ENCODE data around the gene ITGA7.

Gene ITGA7

DNA sequence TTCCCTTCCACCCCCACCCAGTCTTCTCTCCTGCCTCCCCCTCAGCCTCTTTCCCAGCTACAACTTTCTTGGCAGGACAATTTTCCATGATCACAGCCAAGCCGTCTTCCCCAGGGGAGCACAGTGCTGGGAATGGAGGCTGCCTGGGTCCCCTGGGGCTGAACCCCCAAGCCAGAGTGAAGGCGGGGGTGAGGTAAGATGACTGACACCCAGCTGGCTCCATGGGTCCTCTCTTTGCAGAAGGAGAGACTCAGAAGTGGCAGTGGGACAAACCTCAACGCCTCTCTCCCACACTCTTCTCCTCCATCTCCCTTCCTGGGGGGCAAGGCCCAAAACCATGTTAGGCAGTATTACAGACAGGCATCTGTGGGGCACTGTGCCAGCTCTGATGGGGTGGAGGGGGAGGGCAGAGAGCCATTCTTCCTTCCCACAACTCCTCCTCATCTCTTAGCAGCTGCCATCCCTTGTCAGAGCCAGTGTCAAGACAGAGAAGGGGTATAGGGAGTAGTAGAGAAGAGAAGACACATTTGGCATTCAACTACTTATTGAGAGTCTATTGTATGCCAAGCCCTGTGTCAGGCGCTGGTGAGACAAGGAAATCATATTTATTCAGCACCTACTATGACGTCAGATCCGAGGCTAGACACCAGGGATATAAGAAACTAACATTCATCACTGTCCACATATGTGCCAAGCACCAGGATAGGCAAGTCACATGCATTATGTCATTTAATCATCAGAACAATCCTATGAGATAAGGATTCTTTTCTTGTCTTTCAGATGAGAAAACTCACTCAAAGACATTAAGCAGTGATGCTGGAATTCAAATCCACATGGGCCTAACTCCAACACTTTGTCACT lies 3.6 kb downstream of the ITGA7 start:
- peaks cover 52% of the 10 kb centered on the region for H3K4me1 ChIP-seq (ENCODE audit: insufficient read depth, low read length)

GRCh38 chr12:55703288-55703687 lies 4.4 kb downstream of the ITGA7 start:
- H3K27ac ChIP-seq (ENCODE audit: low read depth, low read length): peak overlapping the region; percentile 93

More for the DNA sequence above, 3.6 kb downstream of the ITGA7 start:
- Histone ChIP-seq H3K36me3 (ENCODE audit: insufficient read depth, low read length) (peaks cover 25% of the 10 kb centered on the region), H3K27ac (ENCODE audit: low read depth, low read length) (peak overlapping the region; percentile 89), H3K9ac (ENCODE audit: low read length) (peak overlapping the region; percentile 99), H3K4me3 (ENCODE audit: low read depth in 1 of 2, low read length in 2 of 2) (peak overlapping the region; percentile 92 to 97), H3K27me3 (ENCODE audit: control insufficient read depth in 1 of 2, insufficient read depth in 2 of 2, low read length in 2 of 2) (no peaks in the 10 kb centered on the region), H3K9me3 (ENCODE audit: low read length) (no peaks in the 10 kb centered on the region)

GRCh38 chr12:55702861-55703260 lies 4.8 kb downstream of the ITGA7 start:
- Histone ChIP-seq H3K27ac (ENCODE audit: low read depth, low read length) (peak overlapping the region; percentile 93), H3K9ac (ENCODE audit: low read length) (no peak overlapping the region), H3K36me3 (ENCODE audit: insufficient read depth, low read length) (peaks cover 38% of the 10 kb centered on the region), H3K27me3 (ENCODE audit: control insufficient read depth in 1 of 2, insufficient read depth in 2 of 2, low read length in 2 of 2) (no peaks in the 10 kb centered on the region), H3K9me3 (ENCODE audit: low read length) (no peaks in the 10 kb centered on the region), H3K4me3 (ENCODE audit: low read depth in 1 of 2, low read length in 2 of 2) (no peak overlapping the region), H3K4me1 (ENCODE audit: insufficient read depth, low read length) (peaks cover 41% of the 10 kb centered on the region)

More at GRCh38 chr12:55703288-55703687, 4.4 kb downstream of the ITGA7 start:
- Histone ChIP-seq H3K4me1 (ENCODE audit: insufficient read depth, low read length) (peaks cover 44% of the 10 kb centered on the region), H3K36me3 (ENCODE audit: insufficient read depth, low read length) (peaks cover 33% of the 10 kb centered on the region), H3K9ac (ENCODE audit: low read length) (peak overlapping the region; percentile 99), H3K27me3 (ENCODE audit: control insufficient read depth in 1 of 2, insufficient read depth in 2 of 2, low read length in 2 of 2) (no peaks in the 10 kb centered on the region), H3K4me3 (ENCODE audit: low read depth in 1 of 2, low read length in 2 of 2) (peak overlapping the region in 1 of 2 donors; percentile 97), H3K9me3 (ENCODE audit: low read length) (no peaks in the 10 kb centered on the region)

DNA sequence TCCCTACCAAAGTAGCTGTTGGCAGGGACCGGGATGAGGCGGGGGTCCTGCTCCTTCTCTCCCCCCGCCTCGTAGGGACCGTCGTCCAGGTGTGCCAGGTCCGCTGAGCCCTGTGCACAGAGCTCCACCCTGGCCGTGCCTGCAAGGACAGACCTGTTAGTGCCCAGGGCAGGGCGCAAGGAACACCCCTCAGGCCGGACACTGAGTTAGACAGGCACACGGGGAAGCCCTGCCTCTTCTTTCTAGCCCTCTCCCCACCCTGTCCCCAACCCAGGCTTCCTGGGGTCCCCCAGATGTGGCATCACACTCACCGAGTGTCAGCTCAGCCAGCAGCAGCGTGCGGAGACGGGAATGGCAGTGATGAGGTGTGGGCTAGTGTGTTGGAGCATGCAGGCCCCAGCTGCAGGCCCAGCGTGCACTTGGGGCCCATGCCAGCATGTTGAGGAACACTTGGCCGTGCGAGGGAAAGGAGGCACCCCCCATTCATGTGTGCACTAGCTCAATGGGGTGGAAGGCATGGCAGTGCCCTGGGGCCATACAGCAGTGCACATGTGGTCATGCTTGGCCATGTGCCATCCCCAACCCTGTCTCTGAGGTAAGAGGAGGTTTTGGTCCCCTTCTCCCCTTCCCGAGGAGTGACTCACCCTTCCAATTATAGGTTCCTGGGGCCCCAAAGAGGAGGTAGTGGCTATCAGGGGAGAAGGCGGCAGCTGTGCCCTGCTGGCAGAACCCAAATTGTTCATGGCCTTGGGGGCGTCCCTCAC lies 7.3 kb downstream of the ITGA7 start:
- Histone ChIP-seq H3K27me3 (ENCODE audit: control insufficient read depth in 1 of 2, insufficient read depth in 2 of 2, low read length in 2 of 2) (no peaks in the 10 kb centered on the region), H3K27ac (ENCODE audit: low read depth, low read length) (peak overlapping the region; percentile 27), H3K36me3 (ENCODE audit: insufficient read depth, low read length) (peaks cover 62% of the 10 kb centered on the region), H3K9me3 (ENCODE audit: low read length) (no peaks in the 10 kb centered on the region), H3K4me1 (ENCODE audit: insufficient read depth, low read length) (peaks cover 37% of the 10 kb centered on the region), H3K4me3 (ENCODE audit: low read depth in 1 of 2, low read length in 2 of 2) (no peak overlapping the region), H3K9ac (ENCODE audit: low read length) (no peak overlapping the region)

DNA sequence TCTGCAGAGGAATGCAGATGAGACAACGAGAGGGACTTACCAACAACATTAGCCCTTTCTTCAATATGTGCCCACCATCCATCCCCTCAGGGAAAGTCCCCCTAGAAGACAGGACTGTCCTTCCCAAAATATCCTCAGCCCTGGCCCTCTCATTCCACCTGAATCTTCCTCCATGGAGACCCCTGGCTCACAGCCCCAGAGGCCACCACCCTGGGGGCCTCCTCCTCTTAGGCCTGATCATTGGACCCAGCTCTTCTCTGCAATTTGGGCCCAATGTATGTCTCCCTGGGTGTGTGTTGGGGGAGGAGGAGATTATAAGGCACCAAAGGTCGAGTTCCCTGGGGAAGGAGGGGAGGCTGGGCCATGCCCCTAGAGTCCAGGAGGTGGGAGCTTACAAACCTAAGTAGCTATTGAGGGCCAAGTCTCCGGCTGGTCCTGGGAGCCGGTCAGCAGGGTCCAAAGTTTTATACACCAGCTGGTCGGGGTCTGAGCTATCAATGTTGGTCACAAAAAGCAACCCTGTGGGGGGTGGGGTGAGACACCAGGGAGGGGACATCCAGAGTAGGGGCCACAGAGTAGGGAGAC lies 8.1 kb downstream of the ITGA7 start:
- H3K9ac ChIP-seq (ENCODE audit: low read length): no peak overlapping the region
- H3K27ac ChIP-seq (ENCODE audit: low read depth, low read length): no peak overlapping the region
- H3K9me3 ChIP-seq (ENCODE audit: low read length): no peaks in the 10 kb centered on the region
- no peak overlapping the region for H3K4me3 ChIP-seq (ENCODE audit: low read depth in 1 of 2, low read length in 2 of 2)
- H3K27me3 ChIP-seq (ENCODE audit: control insufficient read depth in 1 of 2, insufficient read depth in 2 of 2, low read length in 2 of 2): no peaks in the 10 kb centered on the region
- H3K36me3 ChIP-seq (ENCODE audit: insufficient read depth, low read length): peaks cover 70% of the 10 kb centered on the region
- H3K4me1 ChIP-seq (ENCODE audit: insufficient read depth, low read length): peaks cover 32% of the 10 kb centered on the region

DNA sequence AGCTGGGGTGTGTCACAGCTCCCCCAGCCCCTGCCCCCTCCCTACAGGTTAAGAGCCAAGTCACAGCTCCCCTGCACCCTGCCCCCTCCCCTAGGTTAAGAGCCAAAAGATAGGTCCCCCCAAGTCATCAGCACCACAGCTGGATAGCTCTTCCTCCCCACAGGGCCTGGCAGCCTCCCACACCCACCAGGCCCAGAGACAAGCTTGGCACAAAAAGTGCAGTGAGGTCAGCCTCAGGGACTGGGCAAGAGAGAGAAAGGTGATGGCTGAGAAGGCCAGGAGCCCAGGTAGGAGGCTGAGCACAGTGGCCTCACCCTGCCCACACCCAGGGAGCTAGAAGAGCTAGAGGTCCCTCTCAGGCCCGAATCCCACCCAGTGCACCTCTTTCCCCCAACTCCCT lies 8.7 kb downstream of the ITGA7 start:
- Histone ChIP-seq H3K9ac (ENCODE audit: low read length) (no peak overlapping the region), H3K27me3 (ENCODE audit: control insufficient read depth in 1 of 2, insufficient read depth in 2 of 2, low read length in 2 of 2) (no peaks in the 10 kb centered on the region), H3K36me3 (ENCODE audit: insufficient read depth, low read length) (peaks cover 76% of the 10 kb centered on the region), H3K27ac (ENCODE audit: low read depth, low read length) (no peak overlapping the region), H3K4me3 (ENCODE audit: low read depth in 1 of 2, low read length in 2 of 2) (no peak overlapping the region), H3K4me1 (ENCODE audit: insufficient read depth, low read length) (peaks cover 27% of the 10 kb centered on the region), H3K9me3 (ENCODE audit: low read length) (no peaks in the 10 kb centered on the region)

DNA sequence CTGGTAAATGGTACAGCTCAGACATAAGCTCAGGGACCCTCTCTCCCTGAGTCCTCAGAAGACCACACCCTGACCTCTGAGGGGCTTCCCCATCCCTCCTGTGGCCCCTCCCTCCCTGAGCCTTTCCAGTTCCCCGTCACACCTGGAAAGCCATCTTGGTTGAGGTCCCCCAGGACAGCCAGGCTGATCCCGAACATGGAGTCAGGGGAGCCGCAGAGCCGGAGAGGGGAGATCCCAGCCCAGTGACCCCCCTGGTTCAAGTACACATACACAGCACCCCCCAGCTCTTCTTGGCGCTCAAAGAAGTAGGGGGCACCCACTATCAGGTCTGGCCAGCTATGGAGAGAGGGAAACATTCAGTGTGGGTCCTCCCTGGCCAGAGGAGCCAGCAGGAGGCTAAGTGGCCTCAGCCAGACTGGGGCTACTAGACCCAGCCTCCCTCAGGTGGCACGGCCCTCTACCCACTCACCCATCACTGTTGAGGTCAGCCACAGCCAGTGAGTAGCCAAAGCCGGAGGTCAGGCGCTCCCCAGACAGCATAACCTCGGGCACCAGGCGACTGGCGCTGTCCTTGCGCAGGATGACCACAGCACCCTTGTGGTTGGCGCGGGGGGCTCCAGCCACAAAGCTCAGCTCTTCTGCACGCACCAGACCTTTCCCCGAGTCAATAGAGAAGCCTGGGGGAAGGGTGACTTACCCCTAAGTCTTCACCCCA lies 9.3 kb downstream of the ITGA7 start:
- H3K36me3 ChIP-seq (ENCODE audit: insufficient read depth, low read length): peaks cover 82% of the 10 kb centered on the region
- no peaks in the 10 kb centered on the region for H3K27me3 ChIP-seq (ENCODE audit: control insufficient read depth in 1 of 2, insufficient read depth in 2 of 2, low read length in 2 of 2)
- H3K27ac ChIP-seq (ENCODE audit: low read depth, low read length): no peak overlapping the region
- H3K9ac ChIP-seq (ENCODE audit: low read length): no peak overlapping the region
- peaks cover 27% of the 10 kb centered on the region for H3K4me1 ChIP-seq (ENCODE audit: insufficient read depth, low read length)
- H3K4me3 ChIP-seq (ENCODE audit: low read depth in 1 of 2, low read length in 2 of 2): no peak overlapping the region
- H3K9me3 ChIP-seq (ENCODE audit: low read length): no peaks in the 10 kb centered on the region

GRCh38 chr12:55697686-55698085 lies 10.0 kb downstream of the ITGA7 start:
- no peak overlapping the region for H3K9ac ChIP-seq (ENCODE audit: low read length)
- H3K27ac ChIP-seq (ENCODE audit: low read depth, low read length): no peak overlapping the region
- H3K4me3 ChIP-seq (ENCODE audit: low read depth in 1 of 2, low read length in 2 of 2): no peak overlapping the region
- H3K4me1 ChIP-seq (ENCODE audit: insufficient read depth, low read length): peaks cover 20% of the 10 kb centered on the region
- H3K27me3 ChIP-seq (ENCODE audit: control insufficient read depth in 1 of 2, insufficient read depth in 2 of 2, low read length in 2 of 2): no peaks in the 10 kb centered on the region
- peaks cover 89% of the 10 kb centered on the region for H3K36me3 ChIP-seq (ENCODE audit: insufficient read depth, low read length)
- H3K9me3 ChIP-seq (ENCODE audit: low read length): no peaks in the 10 kb centered on the region

DNA sequence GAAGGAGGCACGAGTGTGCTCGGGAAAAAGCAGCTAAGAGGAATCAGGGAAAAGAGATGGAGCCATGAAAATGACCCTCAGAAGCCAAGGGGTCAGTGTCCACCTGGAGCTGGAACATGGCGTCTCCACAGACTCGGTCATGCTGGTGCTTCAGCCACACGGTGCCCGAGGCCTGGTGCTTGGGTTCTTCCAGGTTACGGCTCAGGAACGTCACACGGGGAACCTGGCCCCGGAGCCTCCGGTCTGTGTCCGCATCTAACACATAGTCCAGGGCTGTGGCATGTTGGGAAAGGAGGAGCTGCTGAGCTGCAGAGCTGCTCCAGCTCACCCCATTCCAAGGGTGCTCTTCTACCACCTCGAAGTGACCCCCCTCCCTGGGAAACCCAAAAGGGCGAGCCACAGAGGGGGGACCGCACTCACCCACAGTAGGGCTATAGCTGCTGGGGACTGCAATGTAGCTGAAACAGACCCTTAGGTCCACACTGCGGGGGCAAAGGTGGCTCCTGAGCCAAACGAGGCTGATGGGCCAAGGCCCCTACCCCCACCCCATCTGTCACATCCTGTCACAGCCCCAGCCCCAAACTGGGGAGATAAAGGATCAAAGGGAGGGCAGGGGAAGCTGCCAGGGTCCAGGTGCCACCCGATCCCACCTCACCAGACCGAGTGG lies 10.8 kb downstream of the ITGA7 start:
- H3K27ac ChIP-seq (ENCODE audit: low read depth, low read length): no peak overlapping the region
- H3K4me3 ChIP-seq (ENCODE audit: low read depth in 1 of 2, low read length in 2 of 2): no peak overlapping the region
- H3K9ac ChIP-seq (ENCODE audit: low read length): no peak overlapping the region
- H3K4me1 ChIP-seq (ENCODE audit: insufficient read depth, low read length): peaks cover 17% of the 10 kb centered on the region
- peaks cover 90% of the 10 kb centered on the region for H3K36me3 ChIP-seq (ENCODE audit: insufficient read depth, low read length)
- H3K9me3 ChIP-seq (ENCODE audit: low read length): no peaks in the 10 kb centered on the region
- no peaks in the 10 kb centered on the region for H3K27me3 ChIP-seq (ENCODE audit: control insufficient read depth in 1 of 2, insufficient read depth in 2 of 2, low read length in 2 of 2)

GRCh38 chr12:55696141-55696540 lies 11.6 kb downstream of the ITGA7 start:
- Histone ChIP-seq H3K9ac (ENCODE audit: low read length) (no peak overlapping the region), H3K27ac (ENCODE audit: low read depth, low read length) (no peak overlapping the region), H3K36me3 (ENCODE audit: insufficient read depth, low read length) (peaks cover 83% of the 10 kb centered on the region), H3K4me1 (ENCODE audit: insufficient read depth, low read length) (peaks cover 10% of the 10 kb centered on the region), H3K9me3 (ENCODE audit: low read length) (no peaks in the 10 kb centered on the region), H3K27me3 (ENCODE audit: control insufficient read depth in 1 of 2, insufficient read depth in 2 of 2, low read length in 2 of 2) (no peaks in the 10 kb centered on the region), H3K4me3 (ENCODE audit: low read depth in 1 of 2, low read length in 2 of 2) (no peak overlapping the region)

All from muscle layer of colon (tissue), 2 donors.